ENCODE measurements around the gene STH.
A peak's percentile ranks its signal among the peaks of the same experiment; 100 is the strongest.
"Not testable (repeated sequence)": the region's sequence is repeated elsewhere in the genome, so short reads cannot be mapped to it uniquely, and the experiment has no call there.

Gene STH

GRCh38 chr17:45998987-45999899 lies at the start of gene STH:
TSS of gene STH (plus strand) at chr17:45999250. CDS start at chr17:45999280, 30 bp downstream.
- DNase-seq (ENCODE audit: low spot score), result no peak

GRCh38 chr17:45949755-45950320 lies 49.2 kb upstream of the STH start:
- DNase-seq (ENCODE audit: low spot score), result no peak

- DNase-seq (ENCODE audit: low spot score), result peak; percentile 58
Measured at GRCh38 chr17:45950888-45951287, 48.2 kb upstream of the STH start.

- DNase-seq (ENCODE audit: low spot score), result no peak
Measured at GRCh38 chr17:45951403-45951802, 47.6 kb upstream of the STH start.

GRCh38 chr17:45951941-45952340 lies 47.1 kb upstream of the STH start:
- DNase-seq (ENCODE audit: low spot score), result no peak

GRCh38 chr17:45952814-45953320 lies 46.2 kb upstream of the STH start:
- DNase-seq (ENCODE audit: low spot score), result no peak

GRCh38 chr17:45953561-45953960 lies 45.5 kb upstream of the STH start:
- DNase-seq (ENCODE audit: low spot score), result no peak

GRCh38 chr17:45954914-45955313 lies 44.1 kb upstream of the STH start:
- no peak for DNase-seq (ENCODE audit: low spot score)

GRCh38 chr17:45955326-45955725 lies 43.7 kb upstream of the STH start:
- DNase-seq (ENCODE audit: low spot score), result no peak

- DNase-seq (ENCODE audit: low spot score), result no peak
Measured at GRCh38 chr17:45956090-45956489, 43.0 kb upstream of the STH start.

- DNase-seq (ENCODE audit: low spot score), result not testable (repeated sequence)
Measured at GRCh38 chr17:45956746-45957145, 42.3 kb upstream of the STH start.

- DNase-seq (ENCODE audit: low spot score), result no peak
Measured at GRCh38 chr17:45958307-45958706, 40.7 kb upstream of the STH start.

- no peak for DNase-seq (ENCODE audit: low spot score)
Measured at GRCh38 chr17:45958994-45959665, 39.9 kb upstream of the STH start.

- DNase-seq (ENCODE audit: low spot score), result no peak
Measured at GRCh38 chr17:45960311-45960710, 38.7 kb upstream of the STH start.

GRCh38 chr17:45961206-45961605 lies 37.8 kb upstream of the STH start:
- DNase-seq (ENCODE audit: low spot score), result no peak

GRCh38 chr17:45962221-45962972 lies 36.7 kb upstream of the STH start:
- no peak for DNase-seq (ENCODE audit: low spot score)

GRCh38 chr17:45963283-45963682 lies 35.8 kb upstream of the STH start:
- no peak for DNase-seq (ENCODE audit: low spot score)

GRCh38 chr17:45963889-45964288 lies 35.2 kb upstream of the STH start:
- no peak for DNase-seq (ENCODE audit: low spot score)

GRCh38 chr17:45964634-45965033 lies 34.4 kb upstream of the STH start:
- DNase-seq (ENCODE audit: low spot score), result no peak

- no peak for DNase-seq (ENCODE audit: low spot score)
Measured at GRCh38 chr17:45965812-45966211, 33.2 kb upstream of the STH start.

GRCh38 chr17:45966606-45967280 lies 32.3 kb upstream of the STH start:
- DNase-seq (ENCODE audit: low spot score), result no peak

Measured in Ammon's horn (tissue), 1 donor.